CD14-positive monocyte (primary cell): ENCODE measurements around the gene AVP. TPM values are rescaled to one million over a fixed set of nuclear protein-coding genes. Genes with fewer than 3 reads are reported as not detected.
A peak's percentile ranks its signal among the peaks of the same experiment; 100 is the strongest.

Source experiments
- DNase-seq, 3 donors: peaks; one replicate each; pipeline ENCODE4 v3.0.0-alpha.2; 2011 to 2022
- H2AFZ ChIP-seq: 2 replicates; pipeline ENCODE4 v1.6.0; 2012; ENCODE audit warnings: mild to moderate bottlenecking, low read depth, low read length, inconsistent platforms; ENCODE audit not compliant: insufficient read depth, poor library complexity, severe bottlenecking
- H3K27ac ChIP-seq, 2 donors: 1 replicate in 1 of 2; 2 replicates in 1 of 2; pipeline ENCODE4 v1.5.1; 2012 to 2013; ENCODE audit warnings: low read length in 2 of 2, control low read depth in 1 of 2, inconsistent platforms in 1 of 2, low read depth in 1 of 2, mild to moderate bottlenecking in 1 of 2
- H3K27me3 ChIP-seq, 2 donors: one replicate each; pipeline versions ENCODE4 v1.6.0 to v1.6.1; 2011 to 2013; ENCODE audit warnings: low read length in 2 of 2; ENCODE audit not compliant: control insufficient read depth in 2 of 2, insufficient read depth in 2 of 2
- H3K36me3 ChIP-seq, 2 donors: replicated peaks in 1 of 2; 1 replicate in 1 of 2; 2 replicates in 1 of 2; pipeline versions ENCODE4 v1.5.1 to v1.6.1; 2012 to 2013; ENCODE audit warnings: low read length in 2 of 2, control low read depth in 1 of 2, inconsistent platforms in 1 of 2, mild to moderate bottlenecking in 1 of 2; ENCODE audit not compliant: insufficient read depth in 2 of 2, control insufficient read depth in 1 of 2
- H3K4me1 ChIP-seq, 2 donors: 1 replicate in 1 of 2; 2 replicates in 1 of 2; pipeline versions ENCODE4 v1.5.1 to v1.6.1; 2012 to 2013; ENCODE audit warnings: low read length in 2 of 2, control low read depth in 1 of 2, inconsistent platforms in 1 of 2, mild to moderate bottlenecking in 1 of 2, moderate library complexity in 1 of 2; ENCODE audit not compliant: insufficient read depth in 2 of 2, control insufficient read depth in 1 of 2
- H3K4me2 ChIP-seq: replicated peaks from 2 replicates; pipeline ENCODE3; 2012; ENCODE audit warnings: low read length, moderate library complexity, mild to moderate bottlenecking; ENCODE audit not compliant: poor library complexity, severe bottlenecking; ENCODE audit errors: extremely low read depth
- H3K4me3 ChIP-seq, 3 experiments: fragments of 200-600 bp in 1 of 3; sonication (generic) in 1 of 3; replicated peaks in 1 of 3; 1 replicate in 2 of 3; 2 replicates in 1 of 3; pipeline ENCODE4 v1.5.1; 2011 to 2013; ENCODE audit warnings: low read length in 3 of 3, mild to moderate bottlenecking in 3 of 3, control low read depth in 2 of 3, low read depth in 2 of 3, inconsistent platforms in 1 of 3, moderate library complexity in 1 of 3
- H3K79me2 ChIP-seq: 2 replicates; pipeline ENCODE4 v1.6.0; 2012; ENCODE audit warnings: mild to moderate bottlenecking, control low read depth, inconsistent platforms, low read length, moderate library complexity; ENCODE audit not compliant: insufficient read depth
- H3K9ac ChIP-seq: 2 replicates; pipeline ENCODE4 v1.6.0; 2017; ENCODE audit warnings: low read length, mild to moderate bottlenecking; ENCODE audit not compliant: insufficient read depth, poor library complexity, severe bottlenecking
- H3K9me3 ChIP-seq, 2 donors: replicated peaks in 1 of 2; 1 replicate in 1 of 2; 2 replicates in 1 of 2; pipeline versions ENCODE4 v1.5.1 to v1.6.1; 2012 to 2013; ENCODE audit warnings: low read length in 2 of 2, control low read depth in 1 of 2; ENCODE audit not compliant: control insufficient read depth in 1 of 2, insufficient read depth in 1 of 2
- H4K20me1 ChIP-seq: 2 replicates; pipeline ENCODE4 v1.6.0; 2012; ENCODE audit warnings: mild to moderate bottlenecking, low read length, control low read depth, moderate library complexity; ENCODE audit not compliant: insufficient read depth
- H3K27ac Mint-ChIP-seq, 7 donors: one replicate each; pipeline ENCODE4 v1.8.0; 2020; ENCODE audit warnings: mild to moderate bottlenecking in 7 of 7, mixed read lengths in 7 of 7, moderate library complexity in 6 of 7, inconsistent platforms in 2 of 7
- H3K27me3 Mint-ChIP-seq, 3 donors: one replicate each; pipeline ENCODE4 v1.8.0; 2021 to 2022; ENCODE audit warnings: low read depth in 3 of 3, mild to moderate bottlenecking in 3 of 3, mixed read lengths in 3 of 3, moderate library complexity in 3 of 3, inconsistent platforms in 1 of 3
- H3K36me3 Mint-ChIP-seq, 2 donors: one replicate each; pipeline ENCODE4 v1.8.0; 2020; ENCODE audit warnings: mixed read lengths in 2 of 2, inconsistent platforms in 1 of 2, mild to moderate bottlenecking in 1 of 2
- H3K4me1 Mint-ChIP-seq: one replicate; pipeline ENCODE4 v1.8.0; 2020; ENCODE audit warnings: mild to moderate bottlenecking, mixed read lengths
- H3K4me3 Mint-ChIP-seq, 2 donors: one replicate each; pipeline ENCODE4 v1.8.0; 2020; ENCODE audit warnings: mild to moderate bottlenecking in 2 of 2, mixed read lengths in 2 of 2, moderate library complexity in 1 of 2
- H3K9me3 Mint-ChIP-seq, 7 donors: one replicate each; pipeline ENCODE4 v1.8.0; 2020 to 2022; ENCODE audit warnings: mixed read lengths in 7 of 7, mild to moderate bottlenecking in 6 of 7, moderate library complexity in 6 of 7, inconsistent platforms in 2 of 7
- CTCF ChIP-seq: fragments of 200-600 bp; IDR thresholded peaks from one replicate; pipeline ENCODE4 v1.8.0; 2022; ENCODE audit warnings: antibody characterized with exemption, mild to moderate bottlenecking
- WGBS: methylation state at CpG from one replicate; pipeline ENCODE4 v1.1.5; 2013; ENCODE audit warnings: missing lambda C conversion rate; ENCODE audit not compliant: insufficient coverage; 5-methylcytosine and 5-hydroxymethylcytosine counted together
- intact Hi-C, 2 donors: fragments of 100-400 bp; cut with micrococcal nuclease; formaldehyde crosslinking; loops; one replicate each; pipeline versions ENCODE4 v1.15.0 to v1.15.1; 2023
- polyA plus RNA-seq, 3 donors: library from polyadenylated mRNA; depleted of rRNA in 1 of 3; unstranded in 2 of 3; stranded (reverse) in 1 of 3; fragments of 300-500 nt in 2 of 3; fragments of >200 nt in 1 of 3; fragmentation: Illumina TruSeq in 2 of 3; gene quantifications; 1 replicate in 2 of 3; 2 replicates in 1 of 3; pipeline ENCODE4 v1.2.3, GENCODE V29; 2012 to 2021

The AVP gene
- polyA plus RNA-seq, 3 donors = not detected

- H3K4me3 Mint-ChIP-seq = no peak overlapping the region
- H3K9me3 ChIP-seq = no peaks in the 10 kb centered on the region
- no peak overlapping the region for H3K4me3 ChIP-seq
- no peaks in the 10 kb centered on the region for H3K27me3 ChIP-seq
- no peak overlapping the region for H3K27ac Mint-ChIP-seq
- TF ChIP-seq CTCF = no peak
- peaks cover 42% of the 10 kb centered on the region in 2 donors for H3K36me3 Mint-ChIP-seq
- no peak overlapping the region for H3K4me2 ChIP-seq
- DNase-seq = no peak
- H3K27me3 Mint-ChIP-seq = peaks cover 0 to 3% (median 2%) of the 10 kb centered on the region in 3 donors
- peaks cover 28 to 40% of the 10 kb centered on the region in 2 donors for H3K36me3 ChIP-seq
- H3K79me2 ChIP-seq = peaks cover 7% of the 10 kb centered on the region
- H3K9me3 Mint-ChIP-seq = no peaks in the 10 kb centered on the region
- peaks cover 17% of the 10 kb centered on the region for H3K4me1 Mint-ChIP-seq
- peaks cover 16 to 26% of the 10 kb centered on the region in 2 donors for H3K4me1 ChIP-seq
- no peak overlapping the region for H3K27ac ChIP-seq
- no peak overlapping the region for H2AFZ ChIP-seq
- WGBS = 100% methylated on average over 3 of the region's 5 CpGs
- intact Hi-C loops = no loop called here
- H3K9ac ChIP-seq = no peak overlapping the region
- H4K20me1 ChIP-seq = no peaks in the 10 kb centered on the region
Observed at GRCh38 chr20:3042625-3043024, 41.9 kb downstream of the AVP start.

- H3K4me3 Mint-ChIP-seq = no peak overlapping the region
- no peaks in the 10 kb centered on the region for H3K9me3 ChIP-seq
- no peak overlapping the region for H2AFZ ChIP-seq
- no peak overlapping the region for H3K4me2 ChIP-seq
- peaks cover 14 to 23% of the 10 kb centered on the region in 2 donors for H3K4me1 ChIP-seq
- no peaks in the 10 kb centered on the region for H3K27me3 ChIP-seq
- no peak overlapping the region for H3K4me3 ChIP-seq
- H3K36me3 Mint-ChIP-seq = peaks cover 41 to 49% of the 10 kb centered on the region in 2 donors
- TF ChIP-seq CTCF = no peak
- no peaks in the 10 kb centered on the region for H4K20me1 ChIP-seq
- no peak overlapping the region for H3K9ac ChIP-seq
- no peaks in the 10 kb centered on the region for H3K9me3 Mint-ChIP-seq
- no peak for DNase-seq
- H3K4me1 Mint-ChIP-seq = peaks cover 14% of the 10 kb centered on the region
- H3K36me3 ChIP-seq = peaks cover 35 to 45% of the 10 kb centered on the region in 2 donors
- intact Hi-C loops = no loop called here
- peak overlapping the region in 2 of 7 donors; percentile 26 to 30 for H3K27ac Mint-ChIP-seq
- H3K27me3 Mint-ChIP-seq = peaks cover 0 to 3% (median 2%) of the 10 kb centered on the region in 3 donors
- H3K79me2 ChIP-seq = peaks cover 6% of the 10 kb centered on the region
- H3K27ac ChIP-seq = no peak overlapping the region
- 99% methylated on average over 8 of the region's 10 CpGs for WGBS
Observed at GRCh38 chr20:3041854-3042409, 42.6 kb downstream of the AVP start.
